Caco-2 (cell line): ENCODE measurements around the gene BAZ1A. TPM values are rescaled to one million over a fixed set of nuclear protein-coding genes. Genes with fewer than 3 reads are reported as not detected.

Experiments used
- BruUV-seq: library from RNA; stranded (reverse); fragments of 400-500 nt; replicated peaks from 2 replicates; lab custom pipeline; 2021; lab: Mats Ljungman, UMichigan
- CTCF ChIA-PET: fragments of 300-600 bp; sonication (Branson Sonifier 250); formaldehyde crosslinking; loops from one replicate; lab custom pipeline; 2022; ENCODE audit warnings: antibody characterized with exemption; lab: Charles Lee
- POLR2A ChIA-PET: fragments of 300-600 bp; sonication (Branson Sonifier 250); formaldehyde crosslinking; loops from one replicate; lab custom pipeline; 2022; ENCODE audit warnings: antibody characterized with exemption; lab: Charles Lee
- DNase-seq, 2 experiments: peaks; one replicate each; pipeline versions ENCODE4 v3.0.0 to v3.0.0-alpha.2; 2020 to 2022
- H3K27me3 ChIP-seq: replicated peaks from 2 replicates; pipeline ENCODE4 v1.6.0; 2011; ENCODE audit warnings: low read length; ENCODE audit not compliant: control insufficient read depth, insufficient read depth
- H3K36me3 ChIP-seq: 2 replicates; pipeline ENCODE4 v1.5.1; 2011; ENCODE audit warnings: low read length; ENCODE audit not compliant: control insufficient read depth, insufficient read depth
- H3K4me1 ChIP-seq: fragments of 250-450 bp; sonication (Bioruptor Pico); 2 replicates; pipeline ENCODE4 v1.5.1; 2020; ENCODE audit warnings: mild to moderate bottlenecking
- H3K4me3 ChIP-seq: 2 replicates; pipeline ENCODE4 v1.5.1; 2011; ENCODE audit warnings: low read depth, mild to moderate bottlenecking, control low read depth, low read length
- H3K9me3 ChIP-seq: fragments of 250-450 bp; sonication (Bioruptor Pico); 2 replicates; pipeline ENCODE4 v1.5.1; 2020; ENCODE audit warnings: mild to moderate bottlenecking, moderate library complexity
- H3K27ac Mint-ChIP-seq: one replicate; pipeline ENCODE4 v1.8.0; 2022; ENCODE audit warnings: mixed read lengths; ENCODE audit not compliant: unreplicated experiment
- H3K27me3 Mint-ChIP-seq: one replicate; pipeline ENCODE4 v1.8.0; 2022; ENCODE audit warnings: mixed read lengths; ENCODE audit not compliant: insufficient read depth, unreplicated experiment
- H3K36me3 Mint-ChIP-seq: one replicate; pipeline ENCODE4 v1.8.0; 2022; ENCODE audit warnings: mild to moderate bottlenecking, mixed read lengths; ENCODE audit not compliant: insufficient read depth, unreplicated experiment
- H3K4me1 Mint-ChIP-seq: one replicate; pipeline ENCODE4 v1.8.0; 2022; ENCODE audit warnings: low read depth, mixed read lengths; ENCODE audit not compliant: unreplicated experiment
- H3K4me3 Mint-ChIP-seq: one replicate; pipeline ENCODE4 v1.8.0; 2022; ENCODE audit warnings: mild to moderate bottlenecking, moderate library complexity, mixed read lengths; ENCODE audit not compliant: unreplicated experiment
- H3K9me3 Mint-ChIP-seq: one replicate; pipeline ENCODE4 v1.8.0; 2022; ENCODE audit warnings: mixed read lengths; ENCODE audit not compliant: unreplicated experiment
- CTCF ChIP-seq, 2 experiments: fragments of 200-600 bp in 1 of 2; IDR thresholded peaks; 1 replicate in 1 of 2; 2 replicates in 1 of 2; pipeline versions ENCODE4 v1.5.1 to v1.8.0; 2011 to 2022; ENCODE audit warnings: antibody characterized with exemption in 1 of 2, control low read depth in 1 of 2, inconsistent platforms in 1 of 2, low read depth in 1 of 2, low read length in 1 of 2, mild to moderate bottlenecking in 1 of 2, moderate library complexity in 1 of 2; ENCODE audit not compliant: insufficient read depth in 1 of 2, severe bottlenecking in 1 of 2, unreplicated experiment in 1 of 2
- intact Hi-C: fragments of 100-400 bp; cut with micrococcal nuclease; formaldehyde crosslinking; loops from one replicate; pipeline ENCODE4 v1.10.0; 2022; ENCODE audit not compliant: unreplicated experiment
- total RNA-seq: library from RNA; stranded (reverse); gene quantifications from 2 replicates; pipeline ENCODE4 v1.2.3, GENCODE V29; 2022

BAZ1A gene
- total RNA-seq, 1 experiment from 2014 or later: 26.1 TPM

GRCh38 chr14:34843011-34843554 lies 32.1 kb downstream of the BAZ1A start:
- no peaks in the 10 kb centered on the region for H3K36me3 ChIP-seq
- H3K4me1 ChIP-seq: peaks cover 5% of the 10 kb centered on the region
- no peaks in the 10 kb centered on the region for H3K27me3 ChIP-seq
- no peak for TF ChIP-seq CTCF (IDR thresholded peaks at IDR 0.05; ENCODE audit: insufficient read depth in 1 of 2, low read depth in 1 of 2, low read length in 1 of 2, severe bottlenecking in 1 of 2, unreplicated experiment in 1 of 2)
- H3K4me3 ChIP-seq: no peak overlapping the region
- no TSS peak for BruUV-seq
- DNase-seq: no peak
- Mint-ChIP-seq H3K36me3 (peaks cover 30% of the 10 kb centered on the region), H3K27me3 (no peaks in the 10 kb centered on the region), H3K9me3 (no peaks in the 10 kb centered on the region), H3K4me3 (no peak overlapping the region), H3K4me1 (peaks cover 10% of the 10 kb centered on the region), H3K27ac (peak overlapping the region; percentile 22)
- ChIA-PET CTCF (no interaction called here), POLR2A (no interaction called here)
- intact Hi-C loops: no loop called here
- H3K9me3 ChIP-seq: no peaks in the 10 kb centered on the region

GRCh38 chr14:34837801-34838322 lies 37.3 kb downstream of the BAZ1A start:
- ChIA-PET CTCF (no interaction called here), POLR2A (no interaction called here)
- no peak for DNase-seq
- no peaks in the 10 kb centered on the region for H3K4me1 ChIP-seq
- H3K4me1 Mint-ChIP-seq: peaks cover 3% of the 10 kb centered on the region
- intact Hi-C loops: no loop called here
- H3K9me3 Mint-ChIP-seq: no peaks in the 10 kb centered on the region
- H3K36me3 Mint-ChIP-seq: peaks cover 12% of the 10 kb centered on the region
- H3K4me3 Mint-ChIP-seq: no peak overlapping the region
- no peak overlapping the region for H3K4me3 ChIP-seq
- no peaks in the 10 kb centered on the region for H3K27me3 Mint-ChIP-seq
- no peak overlapping the region for H3K27ac Mint-ChIP-seq
- H3K27me3 ChIP-seq: no peaks in the 10 kb centered on the region
- no peaks in the 10 kb centered on the region for H3K36me3 ChIP-seq
- TF ChIP-seq CTCF (IDR thresholded peaks at IDR 0.05; ENCODE audit: insufficient read depth in 1 of 2, low read depth in 1 of 2, low read length in 1 of 2, severe bottlenecking in 1 of 2, unreplicated experiment in 1 of 2): no peak
- no peaks in the 10 kb centered on the region for H3K9me3 ChIP-seq
- BruUV-seq: no TSS peak

GRCh38 chr14:34835312-34835711 lies 39.8 kb downstream of the BAZ1A start:
- CTCF ChIA-PET: interaction anchor here (0.7 kb wide), 1 partner anchor 147 kb away, joined by 4 read pairs; no protein-coding TSS in a partner anchor
- Histone ChIP-seq H3K36me3 (no peaks in the 10 kb centered on the region), H3K9me3 (no peaks in the 10 kb centered on the region), H3K4me1 (no peaks in the 10 kb centered on the region), H3K27me3 (no peaks in the 10 kb centered on the region), H3K4me3 (no peak overlapping the region)
- intact Hi-C loops: no loop called here
- Mint-ChIP-seq H3K27me3 (no peaks in the 10 kb centered on the region), H3K36me3 (peaks cover 7% of the 10 kb centered on the region), H3K4me3 (no peak overlapping the region), H3K27ac (no peak overlapping the region), H3K4me1 (no peaks in the 10 kb centered on the region), H3K9me3 (no peaks in the 10 kb centered on the region)
- no peak for DNase-seq
- no peak for TF ChIP-seq CTCF (IDR thresholded peaks at IDR 0.05; ENCODE audit: insufficient read depth in 1 of 2, low read depth in 1 of 2, low read length in 1 of 2, severe bottlenecking in 1 of 2, unreplicated experiment in 1 of 2)
- POLR2A ChIA-PET: no interaction called here
- BruUV-seq: no TSS peak
